Measurements from ENCODE around the gene PACRG. TPM values are rescaled to one million over a fixed set of nuclear protein-coding genes. Genes with fewer than 3 reads are reported as not detected.

PACRG gene
- total RNA-seq, 2 experiments from 2014 or later, result not detected

DNA sequence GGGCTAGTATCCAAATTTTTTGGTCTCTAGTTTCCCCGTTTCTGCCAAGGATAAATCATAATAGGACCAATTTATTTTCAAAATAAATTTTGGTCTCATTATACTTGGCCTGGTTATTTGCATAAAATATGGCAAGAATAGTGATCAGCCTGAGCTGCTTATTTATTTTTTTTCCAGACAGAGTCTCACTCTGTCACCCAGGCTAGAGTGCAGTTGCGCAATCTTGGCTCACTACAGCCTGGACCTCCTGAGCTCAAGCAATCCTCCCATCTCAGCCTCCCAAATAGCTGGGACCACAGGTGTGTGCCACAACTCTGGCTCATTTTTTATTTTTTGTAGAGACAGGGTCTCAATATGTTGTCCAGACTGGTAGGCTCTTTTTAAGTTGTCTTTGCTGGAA lies 329.5 kb downstream of the PACRG start:
- CTCF ChIA-PET (ENCODE audit: unreplicated experiment), result no interaction called here
- no peak overlapping the region for H3K27ac ChIP-seq (ENCODE audit: low read depth, low read length, poor library complexity, severe bottlenecking)
- DNase-seq (ENCODE audit: low spot score), result no peak
- no peak overlapping the region for H3K4me3 ChIP-seq (ENCODE audit: low read depth, low read length, poor library complexity, severe bottlenecking)
- no peaks in the 10 kb centered on the region for H3K4me1 ChIP-seq (ENCODE audit: insufficient read depth, low read length, poor library complexity, severe bottlenecking)
- H4K20me1 ChIP-seq (ENCODE audit: insufficient read depth, low read length), result no peaks in the 10 kb centered on the region
- H2AFZ ChIP-seq (ENCODE audit: low read length), result no peak overlapping the region
- H3K9me3 ChIP-seq (ENCODE audit: low read length), result no peaks in the 10 kb centered on the region
- TF ChIP-seq EZH2phosphoT487 (IDR thresholded peaks at IDR 0.05; ENCODE audit: borderline replicate concordance, low read depth, low read length), result no peak
- TF ChIP-seq, protein P1, sequence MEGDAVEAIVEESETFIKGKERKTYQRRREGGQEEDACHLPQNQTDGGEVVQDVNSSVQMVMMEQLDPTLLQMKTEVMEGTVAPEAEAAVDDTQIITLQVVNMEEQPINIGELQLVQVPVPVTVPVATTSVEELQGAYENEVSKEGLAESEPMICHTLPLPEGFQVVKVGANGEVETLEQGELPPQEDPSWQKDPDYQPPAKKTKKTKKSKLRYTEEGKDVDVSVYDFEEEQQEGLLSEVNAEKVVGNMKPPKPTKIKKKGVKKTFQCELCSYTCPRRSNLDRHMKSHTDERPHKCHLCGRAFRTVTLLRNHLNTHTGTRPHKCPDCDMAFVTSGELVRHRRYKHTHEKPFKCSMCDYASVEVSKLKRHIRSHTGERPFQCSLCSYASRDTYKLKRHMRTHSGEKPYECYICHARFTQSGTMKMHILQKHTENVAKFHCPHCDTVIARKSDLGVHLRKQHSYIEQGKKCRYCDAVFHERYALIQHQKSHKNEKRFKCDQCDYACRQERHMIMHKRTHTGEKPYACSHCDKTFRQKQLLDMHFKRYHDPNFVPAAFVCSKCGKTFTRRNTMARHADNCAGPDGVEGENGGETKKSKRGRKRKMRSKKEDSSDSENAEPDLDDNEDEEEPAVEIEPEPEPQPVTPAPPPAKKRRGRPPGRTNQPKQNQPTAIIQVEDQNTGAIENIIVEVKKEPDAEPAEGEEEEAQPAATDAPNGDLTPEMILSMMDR (conservative IDR thresholded peaks at IDR 0.05; ENCODE audit: low read length), result no peak
- no peaks in the 10 kb centered on the region for H3K79me2 ChIP-seq (ENCODE audit: insufficient read depth, low read depth, low read length)
- H3K36me3 ChIP-seq (ENCODE audit: insufficient read depth, low read length), result no peaks in the 10 kb centered on the region
- no peaks in the 10 kb centered on the region for H3K9me2 ChIP-seq (ENCODE audit: insufficient read depth, low read length)
- BruUV-seq (replicated peaks), result no TSS peak
- POLR2A ChIA-PET, result interaction anchor here (0.6 kb wide), 1 partner anchor 1548 kb away, joined by 4 read pairs; no protein-coding TSS in a partner anchor
- H3K4me2 ChIP-seq (ENCODE audit: low read length), result no peak overlapping the region
- intact Hi-C loops (cut with micrococcal nuclease; ENCODE audit: unreplicated experiment), result no loop called here

DNA sequence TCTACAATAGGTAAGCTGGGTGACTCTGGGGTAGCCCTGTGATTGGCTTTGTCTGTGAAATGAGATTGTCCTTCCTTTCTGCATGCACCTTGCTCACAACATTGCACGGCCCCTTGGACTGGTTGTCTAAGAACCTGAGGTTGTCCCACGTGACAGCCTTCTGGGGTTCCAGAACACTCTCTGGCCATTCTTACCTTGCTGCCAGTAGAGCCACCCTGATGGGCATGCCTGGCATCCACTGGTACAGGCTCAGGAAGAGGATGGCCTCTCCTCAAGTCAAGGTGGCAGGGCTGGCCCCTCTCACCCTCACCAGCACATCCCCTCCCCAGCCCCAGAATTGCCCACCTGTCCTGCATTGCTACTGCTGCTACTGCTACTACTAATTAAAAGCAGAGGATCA lies 335.0 kb downstream of the PACRG start:
- CTCF ChIA-PET (ENCODE audit: unreplicated experiment), result no interaction called here
- H3K9me2 ChIP-seq (ENCODE audit: insufficient read depth, low read length), result no peaks in the 10 kb centered on the region
- H3K79me2 ChIP-seq (ENCODE audit: insufficient read depth, low read depth, low read length), result no peaks in the 10 kb centered on the region
- BruUV-seq (replicated peaks), result no TSS peak
- H4K20me1 ChIP-seq (ENCODE audit: insufficient read depth, low read length), result no peaks in the 10 kb centered on the region
- H3K27ac ChIP-seq (ENCODE audit: low read depth, low read length, poor library complexity, severe bottlenecking), result no peak overlapping the region
- no peak overlapping the region for H2AFZ ChIP-seq (ENCODE audit: low read length)
- intact Hi-C loops (cut with micrococcal nuclease; ENCODE audit: unreplicated experiment), result no loop called here
- no peak overlapping the region for H3K4me2 ChIP-seq (ENCODE audit: low read length)
- H3K36me3 ChIP-seq (ENCODE audit: insufficient read depth, low read length), result no peaks in the 10 kb centered on the region
- no peaks in the 10 kb centered on the region for H3K9me3 ChIP-seq (ENCODE audit: low read length)
- H3K4me3 ChIP-seq (ENCODE audit: low read depth, low read length, poor library complexity, severe bottlenecking), result no peak overlapping the region
- TF ChIP-seq, protein P1 (conservative IDR thresholded peaks at IDR 0.05; ENCODE audit: low read length), result no peak
- TF ChIP-seq EZH2phosphoT487 (IDR thresholded peaks at IDR 0.05; ENCODE audit: borderline replicate concordance, low read depth, low read length), result no peak
- POLR2A ChIA-PET, result no interaction called here
- no peak for DNase-seq (ENCODE audit: low spot score)
- H3K4me1 ChIP-seq (ENCODE audit: insufficient read depth, low read length, poor library complexity, severe bottlenecking), result no peaks in the 10 kb centered on the region

DNA sequence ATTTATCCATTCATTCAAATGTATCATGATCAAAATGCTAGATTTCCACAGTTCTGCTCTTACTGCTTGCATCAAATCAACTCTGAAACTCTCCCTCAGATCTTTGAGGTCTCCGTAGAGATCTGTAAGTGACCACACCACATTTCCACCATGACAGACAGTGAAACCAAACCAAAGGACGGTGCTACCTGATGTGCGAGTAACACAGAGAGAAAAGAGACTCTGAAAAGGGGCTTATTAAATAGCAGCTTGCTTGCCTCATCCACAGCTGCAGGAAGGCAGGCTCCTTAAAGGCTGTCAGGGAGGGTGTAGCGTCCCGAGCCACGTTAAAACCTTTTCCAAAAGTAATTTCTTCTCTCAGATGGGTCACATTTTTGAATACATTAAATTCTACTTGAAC lies 335.8 kb downstream of the PACRG start:
- Histone ChIP-seq H2AFZ (ENCODE audit: low read length) (no peak overlapping the region), H3K4me2 (ENCODE audit: low read length) (no peak overlapping the region), H3K9me3 (ENCODE audit: low read length) (no peaks in the 10 kb centered on the region), H3K9me2 (ENCODE audit: insufficient read depth, low read length) (no peaks in the 10 kb centered on the region), H3K79me2 (ENCODE audit: insufficient read depth, low read depth, low read length) (no peaks in the 10 kb centered on the region), H3K4me1 (ENCODE audit: insufficient read depth, low read length, poor library complexity, severe bottlenecking) (no peaks in the 10 kb centered on the region), H3K27ac (ENCODE audit: low read depth, low read length, poor library complexity, severe bottlenecking) (no peak overlapping the region), H3K4me3 (ENCODE audit: low read depth, low read length, poor library complexity, severe bottlenecking) (no peak overlapping the region), H3K36me3 (ENCODE audit: insufficient read depth, low read length) (no peaks in the 10 kb centered on the region), H4K20me1 (ENCODE audit: insufficient read depth, low read length) (no peaks in the 10 kb centered on the region)
- TF ChIP-seq EZH2phosphoT487 (IDR thresholded peaks at IDR 0.05; ENCODE audit: borderline replicate concordance, low read depth, low read length), result no peak
- TF ChIP-seq, protein P1 (conservative IDR thresholded peaks at IDR 0.05; ENCODE audit: low read length), result no peak
- POLR2A ChIA-PET, result no interaction called here
- BruUV-seq (replicated peaks), result no TSS peak
- intact Hi-C loops (cut with micrococcal nuclease; ENCODE audit: unreplicated experiment), result no loop called here
- DNase-seq (ENCODE audit: low spot score), result no peak
- CTCF ChIA-PET (ENCODE audit: unreplicated experiment), result no interaction called here

Data from OCI-LY7 (cell line).